Parathyroid adenoma (tissue), 2 donors: ENCODE results near the gene ITPRIP.

Experiments
- H2AFZ ChIP-seq: fragments of 300-600 bp; sonication (generic); one replicate; pipeline ENCODE4 v1.7.0; 2017; ENCODE audit warnings: antibody characterized with exemption, mild to moderate bottlenecking
- H3K27ac ChIP-seq: fragments of 300-600 bp; sonication (generic); one replicate; pipeline ENCODE4 v1.7.0; 2017
- H3K27me3 ChIP-seq: fragments of 300-600 bp; sonication (generic); one replicate; pipeline ENCODE4 v1.7.0; 2017; ENCODE audit warnings: low read length; ENCODE audit not compliant: control insufficient read depth, insufficient read depth
- H3K36me3 ChIP-seq: fragments of 300-600 bp; sonication (generic); one replicate; pipeline ENCODE4 v1.7.0; 2017; ENCODE audit warnings: low read length; ENCODE audit not compliant: control insufficient read depth, insufficient read depth
- H3K4me1 ChIP-seq: fragments of 300-600 bp; sonication (generic); one replicate; pipeline ENCODE4 v1.7.0; 2017; ENCODE audit warnings: control low read depth
- H3K4me2 ChIP-seq: fragments of 300-600 bp; sonication (generic); one replicate; pipeline ENCODE4 v1.7.0; 2017; ENCODE audit warnings: low read length
- H3K4me3 ChIP-seq: fragments of 300-600 bp; sonication (generic); one replicate; pipeline ENCODE4 v1.7.0; 2017; ENCODE audit warnings: low read depth, low read length
- H3K79me2 ChIP-seq: fragments of 300-600 bp; sonication (generic); one replicate; pipeline ENCODE4 v1.7.0; 2017; ENCODE audit warnings: control low read depth
- H3K9ac ChIP-seq: fragments of 300-600 bp; sonication (generic); one replicate; pipeline ENCODE4 v1.7.0; 2017; ENCODE audit warnings: mild to moderate bottlenecking
- H3K9me3 ChIP-seq: fragments of 300-600 bp; sonication (generic); one replicate; pipeline ENCODE4 v1.7.0; 2017; ENCODE audit warnings: low read length; ENCODE audit not compliant: control insufficient read depth
- CTCF ChIP-seq: fragments of 300-600 bp; sonication (generic); IDR thresholded peaks from one replicate; pipeline ENCODE4 v1.7.0; 2017; ENCODE audit warnings: antibody characterized with exemption, mild to moderate bottlenecking
- donor health status: primary hyperparathyroidism.

Gene ITPRIP

GRCh38 chr10:104353325-104354048 lies 15.2 kb upstream of the ITPRIP start, which contains the start of gene CFAP58:
Gene CFAP58 (plus strand): TSS chr10:104353833. CDS start chr10:104353898, 65 bp downstream.
- H3K79me2 ChIP-seq = no peaks in the 10 kb centered on the region
- no peaks in the 10 kb centered on the region for H3K9me3 ChIP-seq
- no peaks in the 10 kb centered on the region for H3K27me3 ChIP-seq
- peak within 1 kb of the TSS; percentile 56 for H3K4me3 ChIP-seq
- no peaks in the 10 kb centered on the region for H3K36me3 ChIP-seq
- peak; percentile 79 for TF ChIP-seq CTCF
- H2AFZ ChIP-seq = peak within 1 kb of the TSS; percentile 78
- no peak within 1 kb of the TSS for H3K9ac ChIP-seq
- H3K27ac ChIP-seq = peak within 1 kb of the TSS; percentile 34
- peak within 1 kb of the TSS; percentile 79 for H3K4me2 ChIP-seq
- peaks cover 4% of the 10 kb centered on the region for H3K4me1 ChIP-seq

- no peaks in the 10 kb centered on the region for H3K79me2 ChIP-seq
- no peaks in the 10 kb centered on the region for H3K27me3 ChIP-seq
- TF ChIP-seq CTCF = no peak
- H3K4me1 ChIP-seq = peaks cover 4% of the 10 kb centered on the region
- no peak overlapping the region for H3K4me3 ChIP-seq
- peak overlapping the region; percentile 28 for H2AFZ ChIP-seq
- H3K9ac ChIP-seq = no peak overlapping the region
- H3K9me3 ChIP-seq = no peaks in the 10 kb centered on the region
- H3K4me2 ChIP-seq = no peak overlapping the region
- no peak overlapping the region for H3K27ac ChIP-seq
- H3K36me3 ChIP-seq = no peaks in the 10 kb centered on the region
These were observed 13.7 kb upstream of the ITPRIP start for GRCh38 chr10:104351919-104352318.

GRCh38 chr10:104351061-104351702 lies 12.9 kb upstream of the ITPRIP start:
- no peak overlapping the region for H3K27ac ChIP-seq
- H2AFZ ChIP-seq = no peak overlapping the region
- H3K27me3 ChIP-seq = no peaks in the 10 kb centered on the region
- H3K9me3 ChIP-seq = no peaks in the 10 kb centered on the region
- H3K9ac ChIP-seq = no peak overlapping the region
- TF ChIP-seq CTCF = no peak
- no peaks in the 10 kb centered on the region for H3K79me2 ChIP-seq
- H3K4me1 ChIP-seq = peaks cover 4% of the 10 kb centered on the region
- no peaks in the 10 kb centered on the region for H3K36me3 ChIP-seq
- no peak overlapping the region for H3K4me3 ChIP-seq
- no peak overlapping the region for H3K4me2 ChIP-seq

GRCh38 chr10:104350127-104350635 lies 11.9 kb upstream of the ITPRIP start:
- Histone ChIP-seq H3K4me1 (peaks cover 4% of the 10 kb centered on the region), H3K36me3 (no peaks in the 10 kb centered on the region), H3K4me2 (peak overlapping the region; percentile 28), H3K9me3 (no peaks in the 10 kb centered on the region), H3K79me2 (no peaks in the 10 kb centered on the region), H3K9ac (no peak overlapping the region), H2AFZ (peak overlapping the region; percentile 61), H3K27ac (peak overlapping the region; percentile 49), H3K4me3 (no peak overlapping the region), H3K27me3 (no peaks in the 10 kb centered on the region)
- TF ChIP-seq CTCF = peak; percentile 69
